Lower leg skin (tissue), 4 donors: ENCODE data around the gene SHISA5. TPM values are rescaled to one million over a fixed set of nuclear protein-coding genes. Genes with fewer than 3 reads are reported as not detected.

Experiments
- DNase-seq, 2 donors: peaks; one replicate each; pipeline ENCODE4 v3.0.0-alpha.2; 2019; ENCODE audit warnings: low spot score in 2 of 2
- H3K4me3 ChIP-seq: fragments of 200-600 bp; sonication (generic); 2 replicates; pipeline ENCODE4 v1.5.1; 2017; ENCODE audit warnings: mild to moderate bottlenecking, low read depth; ENCODE audit not compliant: poor library complexity, severe bottlenecking
- POLR2A ChIP-seq, 2 donors: fragments of 450-650 bp; IDR thresholded peaks; one replicate each; pipeline ENCODE4 v1.6.1; 2016 to 2017; ENCODE audit warnings: antibody characterized with exemption in 2 of 2, mild to moderate bottlenecking in 1 of 2, moderate library complexity in 1 of 2
- WGBS, 2 donors: methylation state at CpG; one replicate each; pipeline ENCODE4 v1.1.5; 2018; 5-methylcytosine and 5-hydroxymethylcytosine counted together
- intact Hi-C: fragments of 100-400 bp; cut with DNase I; formaldehyde crosslinking; loops from one replicate; pipeline ENCODE4 v1.15.0; 2023; ENCODE audit warnings: low total_unique reads
- total RNA-seq, 4 donors: library from RNA; depleted of rRNA; stranded (reverse); fragments of >200 nt; gene quantifications; one replicate each; pipeline ENCODE4 v1.1.0, GENCODE V29; 2016
- TF ChIP-seq, protein P1 (sequence below), 3 donors: fragments of 450-650 bp; IDR thresholded peaks; one replicate each; pipeline ENCODE4 v1.5.1; 2016; ENCODE audit warnings: antibody characterized with exemption in 3 of 3, mild to moderate bottlenecking in 3 of 3, moderate library complexity in 2 of 3

SHISA5 gene
- total RNA-seq, 4 donors from 2014 or later = 64.3 to 93.6 (median 71.0) TPM

DNA sequence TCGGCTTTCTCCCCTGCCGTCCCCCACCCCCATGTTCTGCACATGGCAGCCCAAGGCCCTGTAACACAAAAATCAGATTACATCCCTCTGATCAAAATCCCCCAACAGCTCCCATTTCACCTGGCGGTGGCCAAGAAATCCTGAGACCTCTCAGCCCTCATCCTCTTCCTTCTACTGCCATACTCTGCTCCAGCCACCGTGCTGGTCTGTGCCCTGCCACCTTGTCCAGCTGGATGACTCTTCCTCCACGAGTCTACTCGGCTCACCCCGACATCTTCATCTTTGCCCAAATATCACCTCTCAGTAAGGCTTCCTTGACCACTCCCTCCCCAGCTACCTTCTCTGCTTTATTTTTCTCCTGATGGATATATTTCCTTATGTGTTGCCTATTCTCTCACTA is 67.1 kb downstream of the SHISA5 start:
- intact Hi-C loops = loop anchor here (2.0 kb wide), 1 partner anchor 36 kb away; no protein-coding TSS in a partner anchor
- peak in 1 of 2 donors; percentile 76 for DNase-seq
- TF ChIP-seq POLR2A (IDR thresholded peaks at IDR 0.05) = no peak
- TF ChIP-seq, protein P1, sequence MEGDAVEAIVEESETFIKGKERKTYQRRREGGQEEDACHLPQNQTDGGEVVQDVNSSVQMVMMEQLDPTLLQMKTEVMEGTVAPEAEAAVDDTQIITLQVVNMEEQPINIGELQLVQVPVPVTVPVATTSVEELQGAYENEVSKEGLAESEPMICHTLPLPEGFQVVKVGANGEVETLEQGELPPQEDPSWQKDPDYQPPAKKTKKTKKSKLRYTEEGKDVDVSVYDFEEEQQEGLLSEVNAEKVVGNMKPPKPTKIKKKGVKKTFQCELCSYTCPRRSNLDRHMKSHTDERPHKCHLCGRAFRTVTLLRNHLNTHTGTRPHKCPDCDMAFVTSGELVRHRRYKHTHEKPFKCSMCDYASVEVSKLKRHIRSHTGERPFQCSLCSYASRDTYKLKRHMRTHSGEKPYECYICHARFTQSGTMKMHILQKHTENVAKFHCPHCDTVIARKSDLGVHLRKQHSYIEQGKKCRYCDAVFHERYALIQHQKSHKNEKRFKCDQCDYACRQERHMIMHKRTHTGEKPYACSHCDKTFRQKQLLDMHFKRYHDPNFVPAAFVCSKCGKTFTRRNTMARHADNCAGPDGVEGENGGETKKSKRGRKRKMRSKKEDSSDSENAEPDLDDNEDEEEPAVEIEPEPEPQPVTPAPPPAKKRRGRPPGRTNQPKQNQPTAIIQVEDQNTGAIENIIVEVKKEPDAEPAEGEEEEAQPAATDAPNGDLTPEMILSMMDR (IDR thresholded peaks at IDR 0.05) = no peak
- WGBS, 2 donors = 87% methylated on average over 7 of the region's 7 CpGs
- H3K4me3 ChIP-seq = no peak overlapping the region

DNA sequence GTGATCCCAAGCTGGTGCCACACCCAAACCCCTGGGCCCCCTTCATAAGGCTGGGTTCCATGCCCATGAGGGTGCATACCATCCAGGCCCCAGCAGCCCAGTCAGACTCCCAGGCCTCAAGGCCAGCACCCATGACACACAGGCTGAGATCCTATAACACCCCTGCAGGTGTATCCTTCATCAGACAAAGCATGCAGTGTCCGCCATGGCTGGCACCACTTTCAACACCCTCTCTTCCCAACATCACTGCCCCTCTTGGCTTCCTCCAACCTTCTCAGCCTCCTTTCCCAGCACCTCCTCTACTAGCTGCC is 67.5 kb downstream of the SHISA5 start:
- peak in 1 of 2 donors; percentile 84 for DNase-seq
- TF ChIP-seq POLR2A (IDR thresholded peaks at IDR 0.05) = no peak
- TF ChIP-seq, protein P1 (IDR thresholded peaks at IDR 0.05) = no peak
- intact Hi-C loops = loop anchor here (2.0 kb wide), 1 partner anchor 36 kb away; no protein-coding TSS in a partner anchor
- 0% methylated on average over 1 of the region's 1 CpG for WGBS, 2 donors
- H3K4me3 ChIP-seq = no peak overlapping the region

DNA sequence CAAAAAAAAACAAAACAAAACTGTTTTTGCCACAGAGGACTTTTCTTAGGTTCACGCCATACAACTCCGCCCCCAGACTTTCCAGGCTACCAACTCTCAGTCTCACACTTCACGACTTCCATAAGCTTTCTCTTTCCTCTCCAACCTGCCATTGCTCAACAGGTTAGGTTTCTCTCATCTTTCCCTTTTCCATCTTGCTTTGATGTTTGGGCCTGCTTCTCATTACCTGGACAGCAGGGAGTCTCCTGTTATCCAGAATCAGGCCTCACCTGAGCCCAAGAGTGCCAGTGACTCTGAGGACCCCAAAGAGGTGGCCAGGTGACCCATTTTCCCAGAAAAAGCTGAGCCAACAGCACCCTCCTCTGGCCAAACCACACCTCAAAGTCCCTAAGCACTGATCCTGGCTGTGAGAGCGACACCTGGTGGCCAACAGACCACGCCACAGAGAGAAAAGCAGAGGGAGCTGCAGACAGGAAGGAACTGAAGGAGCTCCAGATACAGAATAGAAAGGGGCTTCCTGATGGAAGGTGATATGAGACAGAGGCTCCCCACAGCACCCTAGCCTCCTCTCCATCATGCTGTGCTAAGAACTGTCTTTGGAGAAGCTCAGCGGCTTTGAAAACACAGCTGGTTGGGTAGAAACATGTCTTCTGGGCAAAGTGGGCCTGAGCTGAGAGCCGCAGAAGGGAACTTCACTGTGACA is 68.0 kb downstream of the SHISA5 start:
- peak; percentile 91 to 97 for DNase-seq
- H3K4me3 ChIP-seq = no peak overlapping the region
- WGBS, 2 donors = 34 to 37% methylated on average over 7 of the region's 7 CpGs
- intact Hi-C loops = loop anchor here (2.0 kb wide), 2 partner anchors 35 to 163 kb away; no protein-coding TSS in a partner anchor
- no peak for TF ChIP-seq POLR2A (IDR thresholded peaks at IDR 0.05)
- TF ChIP-seq, protein P1 (IDR thresholded peaks at IDR 0.05) = peak in 1 of 3 donors; percentile 99

DNA sequence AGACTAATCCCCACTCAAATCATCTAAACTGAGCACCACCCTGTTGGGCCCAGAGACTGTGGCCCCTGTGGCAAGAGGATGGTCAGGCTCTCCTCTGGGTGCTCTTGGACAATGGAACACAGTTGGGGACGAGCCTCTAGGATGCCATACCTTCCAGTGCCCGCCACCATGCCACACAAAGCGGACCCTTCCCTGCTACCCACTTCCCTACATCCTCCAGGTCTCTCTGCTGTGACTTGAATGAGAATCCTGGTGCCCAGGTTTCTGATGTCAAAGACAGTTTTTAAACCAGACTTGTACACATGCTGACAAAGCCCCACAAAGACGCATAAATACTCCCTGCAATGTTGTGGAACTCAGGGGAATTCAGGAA is 68.8 kb downstream of the SHISA5 start:
- TF ChIP-seq, protein P1 (IDR thresholded peaks at IDR 0.05) = no peak
- TF ChIP-seq POLR2A (IDR thresholded peaks at IDR 0.05) = no peak
- DNase-seq = no peak
- WGBS, 2 donors = 79 to 84% methylated on average over 4 of the region's 4 CpGs
- no peak overlapping the region for H3K4me3 ChIP-seq
- intact Hi-C loops = loop anchor here (2.0 kb wide), 1 partner anchor 162 kb away; no protein-coding TSS in a partner anchor

DNA sequence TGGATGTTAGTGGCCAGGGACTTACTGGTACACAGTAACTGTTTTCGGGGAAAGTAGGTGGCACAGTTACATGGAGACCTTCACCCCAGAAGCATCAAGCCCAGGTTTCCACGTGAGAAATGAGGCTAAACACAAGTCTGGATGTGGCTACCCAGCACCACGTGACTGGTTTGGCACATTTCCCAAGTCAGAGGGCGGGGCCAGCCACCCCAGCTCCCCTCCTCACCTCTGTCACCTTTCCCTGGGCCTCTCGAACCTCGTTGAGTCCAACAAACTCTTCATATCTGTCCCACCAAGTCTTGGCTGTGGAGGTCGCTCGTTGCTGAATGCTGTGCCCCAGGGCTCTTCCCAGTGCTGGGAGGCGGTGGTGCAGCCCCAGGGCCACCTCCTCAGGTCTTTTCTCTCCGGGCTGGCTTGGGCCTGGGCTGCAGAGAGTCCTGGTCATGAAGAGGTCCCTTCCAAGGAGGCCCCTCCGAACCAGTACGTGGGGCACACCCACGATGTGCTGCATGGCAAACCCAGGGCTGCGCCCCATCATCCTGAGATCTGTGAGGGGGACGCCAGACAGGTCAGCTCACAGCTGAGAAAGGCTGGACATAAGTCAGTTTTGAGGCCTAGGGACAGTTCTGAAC is 69.3 kb downstream of the SHISA5 start:
- TF ChIP-seq, protein P1 (IDR thresholded peaks at IDR 0.05) = no peak
- TF ChIP-seq POLR2A (IDR thresholded peaks at IDR 0.05) = no peak
- H3K4me3 ChIP-seq = no peak overlapping the region
- intact Hi-C loops = loop anchor here (2.0 kb wide), 1 partner anchor 162 kb away; no protein-coding TSS in a partner anchor
- WGBS, 2 donors = 43 to 47% methylated on average over 10 to 12 of the region's 15 CpGs
- DNase-seq = peak in 1 of 2 donors; percentile 86
